ENCODE data around the gene IL4R. TPM values are rescaled to one million over a fixed set of nuclear protein-coding genes. Genes with fewer than 3 reads are reported as not detected.
"Not testable (repeated sequence)": the region's sequence is repeated elsewhere in the genome, so short reads cannot be mapped to it uniquely, and the experiment has no call there.

The IL4R gene
- total and polyA plus RNA-seq, 2 of the 13 experiments (the other 11 are each of a cell fraction or from before 2014, with no cell fraction given) = 15.9 to 49.6 TPM

DNA sequence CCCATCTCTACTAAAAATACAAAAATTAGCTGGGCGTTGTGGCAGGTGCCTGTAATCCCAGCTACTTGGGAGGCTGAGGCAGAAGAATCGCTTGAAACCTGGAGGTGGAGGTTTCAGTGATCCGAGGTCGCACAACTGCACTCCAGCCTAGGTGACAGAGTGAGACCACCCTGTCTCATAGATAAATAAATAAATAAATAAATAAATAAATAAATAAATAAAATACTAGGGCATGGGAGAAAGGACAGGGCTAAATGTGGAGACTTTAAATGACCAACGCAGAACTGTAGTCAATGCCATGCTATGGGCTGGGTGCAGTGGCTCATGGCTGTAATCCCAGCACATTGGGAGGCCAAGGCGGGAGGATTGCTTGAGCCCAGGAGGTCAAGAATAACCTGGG, 25.5 kb upstream of the IL4R start:
- in situ Hi-C loops (cut with HindIII; ENCODE audit: extremely low pct_ligation_motif_present, low pct_unique_long_range_greater_than_20kb); H3K9ac ChIP-seq (ENCODE audit: insufficient read depth, low read depth, low read length); intact Hi-C loops (cut with micrococcal nuclease; ENCODE audit: unreplicated experiment); POLR2A ChIA-PET; BruUV-seq (replicated peaks); DNase-seq (ENCODE audit: low spot score); H3K4me3 ChIP-seq (replicated peaks in 1 of 3; ENCODE audit: insufficient read depth in 1 of 3, low read depth in 2 of 3, low read length in 3 of 3); CTCF ChIA-PET (ENCODE audit: low intra/inter-chr PET ratio, low total read pairs); H2AFZ ChIP-seq (ENCODE audit: low read length); H3K27me3 ChIP-seq (ENCODE audit: control insufficient read depth in 1 of 2, insufficient read depth in 2 of 2, low read length in 2 of 2); H3K79me2 ChIP-seq (ENCODE audit: insufficient read depth, low read length); ATAC-seq; H3K4me2 ChIP-seq (ENCODE audit: low read depth, low read length); H3K36me3 ChIP-seq (replicated peaks in 1 of 2; ENCODE audit: control insufficient read depth in 1 of 2, insufficient read depth in 2 of 2, low read length in 2 of 2); H4K20me1 ChIP-seq (ENCODE audit: insufficient read depth, low read length); H3K9me3 ChIP-seq (ENCODE audit: low read length); FAIRE-seq; H3K27ac ChIP-seq (ENCODE audit: extremely low read length, insufficient read depth, low read length): not testable (repeated sequence)
- H3K4me1 ChIP-seq (ENCODE audit: insufficient read depth, low read length) = peaks cover 38% of the 10 kb centered on the region
- 75% methylated on average over 6 of the region's 6 CpGs for WGBS (ENCODE audit: low lambda C conversion rate)

DNA sequence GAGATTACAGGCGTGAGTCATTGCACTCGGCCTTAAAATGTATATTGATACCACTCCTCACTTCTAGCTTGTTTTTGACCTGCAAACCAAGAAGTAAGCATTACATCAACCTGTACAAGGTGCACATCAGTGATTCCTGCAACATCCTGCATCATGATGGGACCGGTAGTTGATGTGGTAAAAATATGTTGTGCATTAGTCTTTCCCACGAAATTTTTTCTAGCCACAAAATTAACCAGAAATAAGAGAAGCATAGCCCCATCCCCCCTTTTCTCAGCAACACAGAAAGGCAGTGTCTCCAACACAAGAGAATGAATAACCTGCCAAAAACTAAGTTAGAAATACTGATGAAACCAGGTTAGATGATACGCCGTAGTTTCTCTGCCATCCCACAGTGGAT, 24.1 kb upstream of the IL4R start:
- CTCF ChIA-PET (ENCODE audit: low intra/inter-chr PET ratio, low total read pairs) = no interaction called here
- intact Hi-C loops (cut with micrococcal nuclease; ENCODE audit: unreplicated experiment) (no loop called here), in situ Hi-C loops (cut with HindIII; ENCODE audit: extremely low pct_ligation_motif_present, low pct_unique_long_range_greater_than_20kb) (no loop called here)
- no peak overlapping the region for H3K4me3 ChIP-seq (replicated peaks in 1 of 3; ENCODE audit: insufficient read depth in 1 of 3, low read depth in 2 of 3, low read length in 3 of 3)
- H3K79me2 ChIP-seq (ENCODE audit: insufficient read depth, low read length) = no peaks in the 10 kb centered on the region
- ATAC-seq (no peak), FAIRE-seq (no peak), DNase-seq (ENCODE audit: low spot score) (no peak)
- TF ChIP-seq BCL6 (CRISPR knock-in tag; IDR thresholded peaks at IDR 0.05) (no peak), RFX1 (IDR thresholded peaks at IDR 0.05) (no peak), RELA (CRISPR knock-in tag; IDR thresholded peaks at IDR 0.05) (no peak), ZNF260 (CRISPR knock-in tag; IDR thresholded peaks at IDR 0.05; ENCODE audit: borderline replicate concordance, low read depth) (no peak), ISL2 (CRISPR knock-in tag; IDR thresholded peaks at IDR 0.05) (no peak), MED8 (CRISPR knock-in tag; IDR thresholded peaks at IDR 0.05; ENCODE audit: insufficient replicate concordance) (no peak), YEATS2 (CRISPR knock-in tag; IDR thresholded peaks at IDR 0.05; ENCODE audit: borderline replicate concordance) (no peak)
- no peak overlapping the region for H3K9ac ChIP-seq (ENCODE audit: insufficient read depth, low read depth, low read length)
- peaks cover 24% of the 10 kb centered on the region for H3K4me1 ChIP-seq (ENCODE audit: insufficient read depth, low read length)
- no peak overlapping the region for H2AFZ ChIP-seq (ENCODE audit: low read length)
- no peaks in the 10 kb centered on the region for H3K9me3 ChIP-seq (ENCODE audit: low read length)
- H4K20me1 ChIP-seq (ENCODE audit: insufficient read depth, low read length) = no peaks in the 10 kb centered on the region
- POLR2A ChIA-PET = no interaction called here
- WGBS (ENCODE audit: low lambda C conversion rate) = 35% methylated on average over 6 of the region's 6 CpGs
- H3K27me3 ChIP-seq (ENCODE audit: control insufficient read depth in 1 of 2, insufficient read depth in 2 of 2, low read length in 2 of 2) = peaks cover 0 to 9% of the 10 kb centered on the region in 2 experiments; a peak in 1 of 5 replicates
- no peak overlapping the region for H3K27ac ChIP-seq (ENCODE audit: extremely low read length, insufficient read depth, low read length)
- H3K36me3 ChIP-seq (replicated peaks in 1 of 2; ENCODE audit: control insufficient read depth in 1 of 2, insufficient read depth in 2 of 2, low read length in 2 of 2) = no peaks in the 10 kb centered on the region
- no TSS peak for BruUV-seq (replicated peaks)
- no peak overlapping the region for H3K4me2 ChIP-seq (ENCODE audit: low read depth, low read length)

Data from HepG2 (cell line).